Fibroblast of the conjunctiva (primary cell): ENCODE results near the gene LTO1.

Experiments used
- DNase-seq: peaks from one replicate; pipeline ENCODE4 v3.0.0-alpha.2; 2010; ENCODE audit warnings: low read depth

Gene LTO1

DNA sequence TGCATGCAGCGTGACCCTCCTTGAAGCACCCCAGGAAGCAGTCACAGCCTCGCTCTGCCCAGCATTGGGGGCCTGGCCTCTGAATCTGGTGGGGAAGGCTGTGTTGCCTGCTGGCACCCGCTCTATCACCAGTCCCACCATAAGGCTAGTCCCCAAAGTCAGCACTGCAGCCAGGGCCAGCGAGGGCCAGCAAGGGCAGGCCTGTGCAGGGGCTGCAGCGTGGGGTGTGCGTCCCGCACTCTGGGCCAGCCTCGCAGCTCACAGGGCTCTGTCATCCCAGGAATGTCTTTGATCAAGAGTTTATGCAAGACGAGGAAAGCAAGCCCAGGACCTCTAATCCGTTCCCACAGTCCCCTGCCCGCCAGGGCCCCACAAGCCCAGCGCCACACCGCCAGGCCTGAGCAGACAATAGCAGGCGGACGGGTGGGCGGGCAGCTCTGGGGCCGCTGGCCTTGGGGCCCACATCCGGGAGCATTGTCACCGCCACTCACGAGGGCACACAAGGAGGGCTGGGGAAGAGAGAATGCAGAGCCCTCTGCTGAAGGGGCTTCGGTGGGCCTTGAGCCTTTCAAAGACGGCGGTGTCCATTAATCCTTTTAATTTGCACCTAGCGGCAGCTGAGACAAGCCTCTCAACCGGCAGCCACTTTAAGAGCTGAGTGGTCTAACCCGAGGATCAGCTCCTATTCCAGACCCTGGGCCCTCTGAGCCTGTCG lies 17.1 kb downstream of the LTO1 start:
- no peak for DNase-seq

DNA sequence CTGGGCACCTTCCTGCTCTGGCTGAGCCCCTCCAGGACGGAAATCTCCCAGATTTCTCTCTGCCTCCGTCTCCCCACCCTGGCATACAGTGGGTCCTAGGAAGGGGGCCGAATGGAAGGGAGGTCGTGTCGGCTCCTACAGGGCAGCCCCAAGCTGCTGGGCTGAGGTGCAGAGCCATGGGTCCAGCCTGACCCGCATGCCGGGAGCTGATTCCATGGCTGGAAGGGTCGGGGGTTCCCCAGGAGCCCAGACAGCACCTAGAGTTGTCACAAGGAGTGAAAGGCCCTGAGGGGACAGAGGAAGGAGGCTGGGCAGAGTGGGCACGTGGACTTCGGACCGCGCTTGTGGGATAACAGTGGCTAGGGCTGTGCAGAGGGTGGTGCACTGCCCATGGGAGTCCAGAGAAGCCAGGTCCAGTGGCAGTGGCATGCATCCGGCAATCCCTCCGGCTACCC lies 17.7 kb downstream of the LTO1 start:
- no peak for DNase-seq

DNA sequence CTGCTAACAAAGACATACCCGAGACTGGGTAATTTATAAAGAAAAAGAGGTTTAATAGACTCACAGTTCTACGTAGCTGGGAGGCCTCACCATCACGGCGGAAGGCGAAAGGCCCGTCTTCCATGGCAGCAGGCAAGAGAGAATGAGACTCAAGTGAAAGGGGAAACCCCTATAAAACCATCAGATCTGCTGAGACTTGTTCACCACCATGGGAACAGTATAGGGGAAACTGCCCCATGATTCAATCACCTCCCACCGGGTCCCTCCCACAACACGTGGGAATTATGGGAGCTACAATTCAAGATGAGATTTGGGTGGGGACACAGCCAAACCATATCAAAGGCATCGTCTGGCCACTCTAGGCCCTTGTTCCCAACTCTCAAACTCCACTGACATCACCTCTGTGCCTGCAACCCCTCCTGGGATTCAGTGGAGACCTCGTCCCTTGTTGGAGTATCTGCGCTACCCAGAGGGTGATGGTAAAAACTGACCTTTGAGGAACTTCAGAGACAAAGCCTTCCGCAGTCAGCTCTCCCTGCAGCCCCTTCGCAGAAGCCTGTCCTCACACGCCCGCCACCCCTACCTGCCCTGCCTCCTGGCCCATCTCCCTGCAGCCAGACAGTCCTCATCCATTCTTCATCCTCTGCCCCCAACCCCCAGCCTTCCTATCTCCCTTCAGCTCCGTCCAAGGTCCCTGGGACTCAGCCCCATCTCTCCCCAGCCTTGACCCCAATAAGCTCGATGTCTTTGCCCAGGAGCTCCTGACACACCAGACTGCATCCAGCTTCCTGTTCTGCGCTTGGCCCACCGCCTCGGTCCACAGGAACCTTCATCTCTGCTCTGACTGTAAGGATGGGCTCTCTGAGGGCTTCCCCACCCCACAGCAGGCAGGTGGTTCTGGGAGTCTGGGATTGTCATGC lies 18.4 kb downstream of the LTO1 start:
- no peak for DNase-seq

DNA sequence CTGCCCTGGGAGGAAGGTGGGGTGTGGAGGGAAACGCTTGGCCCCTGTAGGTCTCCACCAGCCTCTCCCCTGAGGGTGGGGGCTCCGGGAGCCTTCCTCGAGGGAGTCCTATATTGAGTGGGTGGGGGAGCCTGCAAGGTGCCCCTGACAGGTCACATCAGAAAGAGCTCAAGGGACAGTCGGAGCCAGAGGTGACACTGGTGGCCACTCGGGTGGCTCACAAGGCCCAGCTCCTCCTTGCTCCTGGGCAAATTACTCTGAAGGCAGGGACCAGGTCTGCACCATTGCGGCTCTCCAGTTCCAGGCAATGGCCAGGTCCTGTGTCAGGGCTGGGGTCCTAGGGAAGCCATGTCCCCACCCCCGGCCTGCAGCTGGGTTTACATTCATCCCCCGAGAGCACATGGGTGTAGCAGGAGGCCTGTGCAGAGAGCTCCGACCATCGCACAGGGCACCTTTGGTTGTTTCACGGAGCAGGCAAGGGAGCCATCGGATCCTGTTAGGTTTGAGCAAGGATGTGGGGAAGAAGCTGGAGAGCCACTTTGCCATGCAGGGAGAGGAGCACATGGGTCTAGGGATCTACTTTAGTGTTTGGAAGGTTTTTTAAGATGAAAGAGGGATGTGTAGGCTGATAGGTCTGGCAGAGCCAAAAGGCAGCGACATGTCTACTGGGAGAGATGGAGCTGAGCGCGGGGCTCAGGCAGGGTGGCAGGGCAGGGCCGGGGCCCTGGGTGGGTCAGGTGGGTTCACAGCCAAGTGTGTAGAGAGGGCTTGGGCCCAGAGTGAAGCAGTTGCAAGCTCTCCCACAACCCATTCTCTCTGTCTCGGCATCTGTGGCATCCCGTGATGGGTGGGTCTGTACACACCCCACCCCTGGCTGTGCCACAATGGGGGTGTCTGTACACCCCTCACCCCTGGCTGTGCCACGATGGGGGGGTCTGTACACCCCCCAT lies 19.4 kb downstream of the LTO1 start:
- DNase-seq, result no peak

DNA sequence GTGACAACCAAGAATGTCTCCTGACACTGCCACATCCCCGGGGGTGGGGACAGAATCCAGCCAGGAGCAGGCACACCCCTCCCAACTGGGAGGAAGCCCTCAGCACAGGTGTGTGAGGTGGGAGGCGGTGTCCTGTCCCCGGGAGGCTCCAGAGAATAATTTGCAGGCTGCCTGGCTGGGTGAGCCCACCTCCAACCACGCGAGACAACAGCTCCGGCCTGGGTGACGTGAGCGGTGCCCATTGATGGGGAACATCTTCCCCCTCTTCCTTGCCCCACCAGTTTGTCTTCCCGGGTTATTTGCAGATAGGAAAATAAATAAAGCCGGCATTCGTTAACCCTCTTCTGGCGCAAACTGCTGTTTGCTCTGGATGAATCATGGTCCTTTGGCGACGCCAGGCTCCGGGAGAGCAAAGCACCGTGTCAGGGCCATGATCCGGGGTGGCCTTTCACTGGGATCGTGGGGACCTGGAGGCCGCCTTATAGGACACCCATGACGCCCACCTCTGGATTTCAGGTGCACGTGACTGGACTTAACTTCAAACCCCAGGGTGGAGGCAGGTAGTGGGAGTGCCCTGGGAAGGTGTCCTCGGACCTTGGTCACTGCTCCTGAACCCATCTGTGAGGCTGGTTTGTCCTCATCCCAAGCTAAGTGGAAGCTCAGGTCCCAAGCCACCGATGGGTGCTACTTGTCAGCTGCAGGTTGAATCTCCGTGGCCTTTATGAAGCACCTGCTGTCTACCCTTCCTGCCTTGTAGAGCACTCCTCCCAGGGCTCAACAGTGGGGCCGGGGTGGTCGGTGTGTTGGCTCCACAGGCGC lies 20.3 kb downstream of the LTO1 start:
- no peak for DNase-seq

DNA sequence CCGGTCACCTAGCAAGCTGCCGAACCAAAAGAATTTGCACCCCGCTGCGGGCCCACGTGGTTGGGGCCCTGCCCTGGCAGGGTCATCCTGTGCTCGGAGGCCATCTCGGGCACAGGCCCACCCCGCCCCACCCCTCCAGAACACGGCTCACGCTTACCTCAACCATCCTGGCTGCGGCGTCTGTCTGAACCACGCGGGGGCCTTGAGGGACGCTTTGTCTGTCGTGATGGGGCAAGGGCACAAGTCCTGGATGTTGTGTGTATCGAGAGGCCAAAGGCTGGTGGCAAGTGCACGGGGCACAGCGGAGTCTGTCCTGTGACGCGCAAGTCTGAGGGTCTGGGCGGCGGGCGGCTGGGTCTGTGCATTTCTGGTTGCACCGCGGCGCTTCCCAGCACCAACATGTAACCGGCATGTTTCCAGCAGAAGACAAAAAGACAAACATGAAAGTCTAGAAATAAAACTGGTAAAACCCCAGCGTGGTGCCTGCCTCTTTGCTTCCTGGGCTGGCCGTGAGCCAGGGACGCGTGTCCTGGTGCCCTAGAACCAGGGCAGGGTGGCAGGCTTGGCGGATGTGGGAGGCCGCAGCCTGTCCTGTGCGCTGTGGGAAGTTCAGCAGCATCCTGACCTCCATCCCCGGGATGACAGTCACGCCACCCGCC lies 21.0 kb downstream of the LTO1 start:
- no peak for DNase-seq

DNA sequence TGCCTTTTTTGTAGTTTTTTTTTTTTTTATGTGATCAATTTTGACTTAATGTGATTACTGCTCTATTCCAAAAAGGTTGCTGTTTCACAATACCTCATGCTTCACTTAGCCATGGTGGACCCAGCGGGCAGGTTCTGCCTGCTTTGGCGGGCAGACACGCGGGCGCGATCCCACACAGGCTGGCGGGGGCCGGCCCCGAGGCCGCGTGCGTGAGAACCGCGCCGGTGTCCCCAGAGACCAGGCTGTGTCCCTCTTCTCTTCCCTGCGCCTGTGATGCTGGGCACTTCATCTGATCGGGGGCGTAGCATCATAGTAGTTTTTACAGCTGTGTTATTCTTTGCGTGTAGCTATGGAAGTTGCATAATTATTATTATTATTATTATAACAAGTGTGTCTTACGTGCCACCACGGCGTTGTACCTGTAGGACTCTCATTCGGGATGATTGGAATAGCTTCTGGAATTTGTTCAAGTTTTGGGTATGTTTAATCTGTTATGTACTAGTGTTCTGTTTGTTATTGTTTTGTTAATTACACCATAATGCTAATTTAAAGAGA lies 21.7 kb downstream of the LTO1 start:
- no peak for DNase-seq

DNA sequence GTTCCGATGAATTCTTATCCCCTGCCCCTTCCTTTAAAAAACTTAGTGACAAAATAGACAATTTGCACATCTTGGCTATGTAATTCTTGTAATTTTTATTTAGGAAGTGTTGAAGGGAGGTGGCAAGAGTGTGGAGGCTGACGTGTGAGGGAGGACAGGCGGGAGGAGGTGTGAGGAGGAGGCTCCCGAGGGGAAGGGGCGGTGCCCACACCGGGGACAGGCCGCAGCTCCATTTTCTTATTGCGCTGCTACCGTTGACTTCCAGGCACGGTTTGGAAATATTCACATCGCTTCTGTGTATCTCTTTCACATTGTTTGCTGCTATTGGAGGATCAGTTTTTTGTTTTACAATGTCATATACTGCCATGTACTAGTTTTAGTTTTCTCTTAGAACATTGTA lies 22.2 kb downstream of the LTO1 start:
- DNase-seq, result no peak

DNA sequence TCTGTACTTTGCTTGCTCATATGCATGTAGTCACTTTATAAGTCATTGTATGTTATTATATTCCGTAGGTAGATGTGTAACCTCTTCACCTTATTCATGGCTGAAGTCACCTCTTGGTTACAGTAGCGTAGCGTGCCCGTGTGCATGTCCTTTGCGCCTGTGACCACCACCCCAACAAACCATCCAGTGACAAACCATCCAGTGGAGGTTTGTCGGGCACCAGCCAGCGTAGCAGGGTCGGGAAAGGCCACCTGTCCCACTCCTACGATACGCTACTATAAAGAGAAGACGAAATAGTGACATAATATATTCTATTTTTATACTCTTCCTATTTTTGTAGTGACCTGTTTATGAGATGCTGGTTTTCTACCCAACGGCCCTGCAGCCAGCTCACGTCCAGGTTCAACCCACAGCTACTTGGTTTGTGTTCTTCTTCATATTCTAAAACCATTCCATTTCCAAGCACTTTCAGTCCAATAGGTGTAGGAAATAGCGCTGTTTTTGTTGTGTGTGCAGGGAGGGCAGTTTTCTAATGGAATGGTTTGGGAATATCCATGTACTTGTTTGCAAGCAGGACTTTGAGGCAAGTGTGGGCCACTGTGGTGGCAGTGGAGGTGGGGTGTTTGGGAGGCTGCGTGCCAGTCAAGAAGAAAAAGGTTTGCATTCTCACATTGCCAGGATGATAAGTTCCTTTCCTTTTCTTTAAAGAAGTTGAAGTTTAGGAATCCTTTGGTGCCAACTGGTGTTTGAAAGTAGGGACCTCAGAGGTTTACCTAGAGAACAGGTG lies 23.1 kb downstream of the LTO1 start:
- DNase-seq, result no peak

DNA sequence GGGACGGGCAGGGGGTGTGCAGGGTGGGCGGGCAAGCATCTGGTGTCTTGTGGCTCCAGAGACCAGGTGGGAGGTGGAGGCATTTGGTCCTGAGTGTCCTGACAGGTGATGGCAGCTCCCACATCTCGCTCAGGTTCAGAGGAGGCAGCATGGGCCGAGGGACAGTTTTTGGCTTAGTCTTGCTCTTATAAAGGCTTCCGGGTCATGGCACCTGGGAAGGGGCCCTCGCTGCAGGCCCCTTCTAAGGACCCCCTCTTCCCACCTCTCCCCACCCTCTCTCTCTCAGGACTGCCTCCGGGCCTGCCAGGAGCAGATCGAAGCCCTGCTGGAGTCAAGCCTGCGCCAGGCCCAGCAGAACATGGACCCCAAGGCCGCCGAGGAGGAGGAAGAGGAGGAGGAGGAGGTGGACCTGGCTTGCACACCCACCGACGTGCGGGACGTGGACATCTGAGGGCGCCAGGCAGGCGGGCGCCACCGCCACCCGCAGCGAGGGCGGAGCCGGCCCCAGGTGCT lies 24.3 kb downstream of the LTO1 start:
- DNase-seq, result no peak

DNA sequence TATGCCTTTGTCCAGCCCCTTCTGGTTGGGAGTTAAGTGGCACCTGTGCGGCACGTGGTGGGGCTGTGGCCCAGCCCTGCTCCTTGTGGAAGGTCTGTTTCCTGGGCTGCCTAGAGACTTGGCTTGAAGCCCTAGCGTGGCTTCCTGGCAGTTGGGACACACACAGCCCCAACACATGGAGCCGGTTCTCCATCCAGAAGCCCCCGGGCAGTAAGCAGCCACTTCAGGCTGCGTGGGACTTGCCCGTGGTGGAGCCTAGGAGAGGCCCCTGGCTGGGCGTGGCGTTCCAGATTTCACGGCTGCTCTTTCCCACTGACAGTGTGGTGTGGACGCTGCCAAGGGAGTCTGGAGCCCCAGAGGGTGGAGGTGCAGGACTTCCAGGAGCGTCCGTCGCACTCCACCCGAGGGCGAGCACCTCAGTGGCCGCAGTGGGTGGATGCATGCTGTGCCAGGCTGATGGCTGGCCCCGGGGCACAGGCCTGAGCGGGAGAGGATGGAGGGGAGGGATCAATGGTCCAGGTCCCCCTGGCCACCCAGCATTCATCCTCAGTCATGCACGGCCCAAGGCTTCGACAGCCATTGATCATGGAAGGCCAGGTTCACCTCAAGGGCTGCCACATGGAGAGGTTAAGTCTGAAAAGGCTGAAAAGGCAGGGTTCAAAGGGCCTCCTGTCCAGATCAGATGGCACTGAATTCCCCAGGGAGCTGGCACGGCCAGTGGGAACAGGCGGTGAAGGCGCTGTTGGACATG lies 24.9 kb downstream of the LTO1 start:
- no peak for DNase-seq

DNA sequence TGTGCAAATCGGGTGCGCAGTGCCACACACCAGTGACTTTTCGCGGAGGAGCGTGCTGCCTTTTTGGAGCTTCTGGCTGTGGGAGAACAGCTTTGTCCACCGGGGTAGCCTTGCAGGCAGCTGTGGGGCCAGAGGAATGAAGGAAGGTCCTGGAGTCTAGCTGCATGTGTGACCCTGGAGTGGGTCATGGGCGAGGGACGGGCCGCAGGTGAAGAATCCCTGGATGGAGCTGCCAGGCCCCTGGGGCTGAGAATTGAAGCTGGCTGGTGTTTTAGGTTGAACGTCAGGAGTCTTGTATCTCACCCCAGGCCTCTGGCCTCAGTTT lies 25.6 kb downstream of the LTO1 start:
- DNase-seq, result no peak

DNA sequence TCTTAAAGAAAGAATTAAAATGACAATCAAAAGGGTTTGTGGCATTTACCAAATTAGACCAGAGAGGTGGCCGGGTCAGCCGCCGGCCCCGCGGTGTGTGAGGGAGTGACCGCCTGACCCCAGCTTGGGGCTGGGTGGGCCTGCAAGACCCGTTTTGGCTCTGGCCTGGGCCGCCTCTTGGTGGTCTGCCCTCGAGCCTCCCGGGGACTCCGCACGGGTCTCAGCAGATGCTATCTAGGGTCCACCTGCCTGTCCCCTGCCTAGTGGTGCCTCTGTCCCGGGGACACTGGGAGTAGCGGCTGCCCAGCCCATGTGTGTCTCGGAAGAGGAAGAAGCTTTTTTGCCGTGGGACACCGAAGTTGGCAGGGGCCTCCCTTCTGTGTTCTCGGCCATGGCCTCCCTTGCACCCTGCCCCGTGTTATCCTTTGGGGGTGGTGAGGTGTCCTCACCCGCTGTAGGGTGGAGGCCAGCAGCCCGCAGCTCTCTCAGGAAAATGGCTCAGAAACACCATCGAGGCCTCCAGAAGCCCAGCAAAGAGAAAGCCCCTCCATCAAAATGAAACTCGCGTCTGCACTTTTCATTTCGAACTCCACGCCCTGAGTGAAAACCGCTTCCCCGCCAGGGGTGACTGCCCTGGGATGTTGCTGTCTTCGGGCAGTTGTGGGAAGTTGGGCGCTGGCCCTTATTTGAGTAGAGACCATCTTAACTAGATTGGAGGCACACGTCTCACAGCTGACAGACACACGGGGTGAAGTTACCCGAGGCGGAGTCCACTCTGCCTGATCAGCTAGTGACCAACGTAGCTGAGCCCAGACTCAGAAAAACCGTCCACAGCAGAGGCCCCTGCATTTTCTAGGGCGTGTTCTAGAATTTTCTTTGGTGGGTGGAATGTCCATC lies 26.2 kb downstream of the LTO1 start:
- no peak for DNase-seq

DNA sequence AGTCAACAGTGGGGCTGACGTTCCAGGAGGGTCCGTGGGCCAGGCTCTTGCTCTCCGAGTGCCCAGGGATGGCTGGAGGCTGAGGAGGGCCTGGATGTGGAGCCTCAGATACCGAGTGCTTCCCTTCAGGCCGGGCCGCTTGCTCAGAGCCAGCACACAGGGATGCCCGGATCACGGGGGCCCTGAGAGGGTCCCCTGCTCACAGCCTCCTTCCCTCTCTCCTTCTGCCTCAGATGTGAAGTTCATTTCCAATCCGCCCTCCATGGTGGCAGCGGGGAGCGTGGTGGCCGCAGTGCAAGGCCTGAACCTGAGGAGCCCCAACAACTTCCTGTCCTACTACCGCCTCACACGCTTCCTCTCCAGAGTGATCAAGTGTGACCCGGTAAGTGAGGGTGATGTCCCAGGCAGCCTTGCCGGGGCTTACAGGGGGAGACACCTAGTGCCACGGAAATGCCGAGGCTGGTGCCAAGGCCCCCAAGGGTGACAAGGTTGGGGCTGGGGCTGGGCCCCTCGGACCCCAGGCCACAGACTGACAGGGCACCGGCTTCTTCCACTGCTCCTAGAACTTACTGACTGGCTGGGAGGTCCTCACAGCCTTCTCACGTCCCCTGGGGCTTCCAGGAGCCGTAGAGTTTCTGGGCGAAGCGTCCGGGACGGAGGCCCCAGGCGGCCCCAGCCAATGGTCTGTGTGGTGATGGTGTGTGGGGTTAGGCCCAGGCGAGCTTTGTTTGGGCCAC lies 27.2 kb downstream of the LTO1 start:
- DNase-seq, result no peak

DNA sequence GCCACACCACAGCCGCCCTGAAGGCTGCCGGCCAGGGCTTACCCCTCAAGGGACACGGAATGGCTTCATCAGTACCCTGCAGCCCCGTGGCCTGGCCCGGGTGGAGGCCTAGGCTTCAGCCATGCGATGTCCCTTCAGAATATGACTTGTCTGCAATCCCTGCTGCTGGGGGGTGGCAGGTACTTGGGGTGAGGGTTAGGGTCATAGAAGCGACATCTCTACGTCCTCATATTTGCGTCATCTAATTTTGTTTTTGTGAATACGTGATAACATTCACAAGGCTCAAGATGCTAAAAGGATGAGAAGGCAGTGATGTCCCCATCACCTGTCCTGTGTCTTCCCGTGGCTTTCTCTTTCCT lies 27.8 kb downstream of the LTO1 start:
- no peak for DNase-seq

DNA sequence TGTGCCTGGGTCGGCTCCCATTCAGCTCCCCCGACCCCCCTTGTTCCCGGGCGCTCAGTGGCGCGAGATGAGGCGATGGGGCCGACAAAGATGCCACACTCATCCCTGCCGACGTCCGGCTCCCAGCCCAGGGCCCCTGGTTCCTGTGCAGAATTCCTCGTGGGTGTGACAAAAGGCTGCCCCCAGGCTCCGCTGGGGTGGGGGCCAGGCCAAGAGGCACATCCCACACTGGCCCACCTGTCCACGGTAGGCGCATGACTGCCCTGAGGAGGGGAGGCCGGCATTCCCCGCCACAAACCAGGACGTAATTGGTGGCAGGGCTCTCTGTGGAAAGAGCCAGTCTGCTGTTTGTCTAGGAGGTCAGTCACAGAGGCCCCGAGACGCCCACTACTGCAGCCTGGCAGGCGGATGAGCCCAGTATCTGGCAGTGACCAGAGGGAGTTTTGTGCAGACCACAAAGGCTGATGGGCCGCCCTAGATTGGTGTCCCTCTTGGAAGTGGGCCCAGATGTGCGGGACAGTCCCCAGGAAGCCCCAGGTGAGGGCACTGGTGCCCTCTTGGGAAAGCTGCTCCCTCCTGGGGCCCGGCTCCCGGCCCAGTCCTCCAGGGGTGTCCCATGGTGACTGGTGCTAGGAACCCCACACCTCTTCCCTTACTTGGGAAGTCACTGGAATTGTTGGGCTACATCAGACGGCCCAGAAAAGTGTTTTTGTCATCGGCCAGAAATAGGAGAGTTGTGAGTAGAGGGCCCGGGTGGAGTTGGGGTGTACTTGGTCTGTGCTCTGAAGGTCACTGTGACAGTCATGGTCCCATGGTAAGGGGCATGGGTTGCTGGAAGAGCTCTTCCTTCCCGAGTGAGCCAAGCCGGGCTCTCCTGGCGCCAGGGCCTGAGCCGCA lies 28.4 kb downstream of the LTO1 start:
- DNase-seq, result no peak
